Left lung (tissue), 10 donors: ENCODE data around the gene SQOR. TPM values are rescaled to one million over a fixed set of nuclear protein-coding genes. Genes with fewer than 3 reads are reported as not detected.

Source experiments
- ATAC-seq: fragments of 200-7000 bp; cut with Tn5 transposase; one replicate; pipeline ENCODE4 v1.9.1; 2020; ENCODE audit warnings: moderate library complexity
- DNase-seq, 4 donors: peaks; one replicate each; pipeline ENCODE4 v3.0.0-alpha.2; 2013 to 2020
- H3K27ac ChIP-seq, 2 donors: fragments of 200-600 bp; sonication (generic) in 1 of 2; one replicate each; pipeline versions ENCODE4 v1.5.0 to v1.8.0; 2020 to 2021
- H3K27me3 ChIP-seq, 2 donors: fragments of 200-600 bp; sonication (generic) in 1 of 2; one replicate each; pipeline versions ENCODE4 v1.5.0 to v1.8.0; 2020 to 2021
- H3K36me3 ChIP-seq, 2 donors: fragments of 200-600 bp; sonication (generic) in 1 of 2; one replicate each; pipeline versions ENCODE4 v1.5.0 to v1.8.0; 2020 to 2021
- H3K4me1 ChIP-seq, 2 donors: fragments of 200-600 bp; one replicate each; pipeline ENCODE4 v1.8.0; 2021
- H3K4me3 ChIP-seq, 2 donors: fragments of 200-600 bp; sonication (generic) in 1 of 2; one replicate each; pipeline versions ENCODE4 v1.5.0 to v1.8.0; 2020 to 2021; ENCODE audit warnings: mild to moderate bottlenecking in 1 of 2
- H3K9me3 ChIP-seq, 2 donors: fragments of 200-600 bp; sonication (generic) in 1 of 2; one replicate each; pipeline versions ENCODE4 v1.5.0 to v1.8.0; 2020 to 2021
- intact Hi-C, 2 donors: fragments of 100-400 bp; cut with DNase I; formaldehyde crosslinking; loops; one replicate each; pipeline versions ENCODE4 v1.11.2 to v1.14.2; 2022
- polyA plus RNA-seq, 6 donors: library from polyadenylated mRNA; unstranded; fragments of 120-200 nt; gene quantifications; one replicate each; pipeline ENCODE4 v1.2.1, GENCODE V29; 2013; ENCODE audit not compliant: insufficient read length in 6 of 6
- total RNA-seq, 2 donors: library from RNA; stranded (reverse); fragmentation: NEBNext Ultra II Directional; extraction: Animal tissue kit (Norgen Biotek cat#: 25700); gene quantifications; one replicate each; pipeline ENCODE4 v1.2.1, GENCODE V29; 2021
- TF ChIP-seq, protein P1 (sequence below), 2 donors: fragments of 200-600 bp; sonication (generic) in 1 of 2; IDR thresholded peaks; one replicate each; pipeline versions ENCODE4 v1.5.0 to v1.8.0; 2021; ENCODE audit warnings: antibody characterized with exemption in 2 of 2
- donor health status: DM: no; HTN: yes; CAD: no.
- donor health status: DM: no; HTN: no; CAD: no.

Gene SQOR
- total and polyA plus RNA-seq, 8 donors, result 9.3 to 116 (median 12.0) TPM

GRCh38 chr15:45637552-45638033 is 2.8 kb downstream of the SQOR start:
- DNase-seq (peak in 2 of 4 donors; percentile 73 to 86), ATAC-seq (peak; percentile 6)
- no peaks in the 10 kb centered on the region for H3K27me3 ChIP-seq
- H3K4me1 ChIP-seq, result peaks cover 32 to 77% of the 10 kb centered on the region in 2 donors
- intact Hi-C loops, result no loop called here
- TF ChIP-seq, protein P1, sequence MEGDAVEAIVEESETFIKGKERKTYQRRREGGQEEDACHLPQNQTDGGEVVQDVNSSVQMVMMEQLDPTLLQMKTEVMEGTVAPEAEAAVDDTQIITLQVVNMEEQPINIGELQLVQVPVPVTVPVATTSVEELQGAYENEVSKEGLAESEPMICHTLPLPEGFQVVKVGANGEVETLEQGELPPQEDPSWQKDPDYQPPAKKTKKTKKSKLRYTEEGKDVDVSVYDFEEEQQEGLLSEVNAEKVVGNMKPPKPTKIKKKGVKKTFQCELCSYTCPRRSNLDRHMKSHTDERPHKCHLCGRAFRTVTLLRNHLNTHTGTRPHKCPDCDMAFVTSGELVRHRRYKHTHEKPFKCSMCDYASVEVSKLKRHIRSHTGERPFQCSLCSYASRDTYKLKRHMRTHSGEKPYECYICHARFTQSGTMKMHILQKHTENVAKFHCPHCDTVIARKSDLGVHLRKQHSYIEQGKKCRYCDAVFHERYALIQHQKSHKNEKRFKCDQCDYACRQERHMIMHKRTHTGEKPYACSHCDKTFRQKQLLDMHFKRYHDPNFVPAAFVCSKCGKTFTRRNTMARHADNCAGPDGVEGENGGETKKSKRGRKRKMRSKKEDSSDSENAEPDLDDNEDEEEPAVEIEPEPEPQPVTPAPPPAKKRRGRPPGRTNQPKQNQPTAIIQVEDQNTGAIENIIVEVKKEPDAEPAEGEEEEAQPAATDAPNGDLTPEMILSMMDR (IDR thresholded peaks at IDR 0.05), result no peak
- no peaks in the 10 kb centered on the region for H3K9me3 ChIP-seq
- no peaks in the 10 kb centered on the region for H3K36me3 ChIP-seq
- peak overlapping the region in 1 of 2 donors; percentile 63 for H3K4me3 ChIP-seq
- peak overlapping the region; percentile 92 to 96 for H3K27ac ChIP-seq

GRCh38 chr15:45640616-45641015 is 5.8 kb downstream of the SQOR start:
- H3K4me3 ChIP-seq, result no peak overlapping the region
- TF ChIP-seq, protein P1 (IDR thresholded peaks at IDR 0.05), result no peak
- H3K27me3 ChIP-seq, result no peaks in the 10 kb centered on the region
- intact Hi-C loops, result no loop called here
- H3K36me3 ChIP-seq, result no peaks in the 10 kb centered on the region
- no peaks in the 10 kb centered on the region for H3K9me3 ChIP-seq
- H3K27ac ChIP-seq, result peak overlapping the region; percentile 78 to 96
- DNase-seq, result no peak
- ATAC-seq, result peak; percentile 30
- H3K4me1 ChIP-seq, result peaks cover 42 to 99% of the 10 kb centered on the region in 2 donors

- Histone ChIP-seq H3K4me3 (no peak overlapping the region), H3K27ac (peak overlapping the region; percentile 78 to 96), H3K9me3 (no peaks in the 10 kb centered on the region), H3K4me1 (peaks cover 42 to 99% of the 10 kb centered on the region in 2 donors), H3K36me3 (no peaks in the 10 kb centered on the region), H3K27me3 (no peaks in the 10 kb centered on the region)
- intact Hi-C loops, result no loop called here
- DNase-seq (peak in 1 of 4 donors; percentile 17), ATAC-seq (peak; percentile 70)
- TF ChIP-seq, protein P1 (IDR thresholded peaks at IDR 0.05), result peak in 1 of 2 donors; percentile 12
Measured at GRCh38 chr15:45641374-45641781, 6.5 kb downstream of the SQOR start.

DNA sequence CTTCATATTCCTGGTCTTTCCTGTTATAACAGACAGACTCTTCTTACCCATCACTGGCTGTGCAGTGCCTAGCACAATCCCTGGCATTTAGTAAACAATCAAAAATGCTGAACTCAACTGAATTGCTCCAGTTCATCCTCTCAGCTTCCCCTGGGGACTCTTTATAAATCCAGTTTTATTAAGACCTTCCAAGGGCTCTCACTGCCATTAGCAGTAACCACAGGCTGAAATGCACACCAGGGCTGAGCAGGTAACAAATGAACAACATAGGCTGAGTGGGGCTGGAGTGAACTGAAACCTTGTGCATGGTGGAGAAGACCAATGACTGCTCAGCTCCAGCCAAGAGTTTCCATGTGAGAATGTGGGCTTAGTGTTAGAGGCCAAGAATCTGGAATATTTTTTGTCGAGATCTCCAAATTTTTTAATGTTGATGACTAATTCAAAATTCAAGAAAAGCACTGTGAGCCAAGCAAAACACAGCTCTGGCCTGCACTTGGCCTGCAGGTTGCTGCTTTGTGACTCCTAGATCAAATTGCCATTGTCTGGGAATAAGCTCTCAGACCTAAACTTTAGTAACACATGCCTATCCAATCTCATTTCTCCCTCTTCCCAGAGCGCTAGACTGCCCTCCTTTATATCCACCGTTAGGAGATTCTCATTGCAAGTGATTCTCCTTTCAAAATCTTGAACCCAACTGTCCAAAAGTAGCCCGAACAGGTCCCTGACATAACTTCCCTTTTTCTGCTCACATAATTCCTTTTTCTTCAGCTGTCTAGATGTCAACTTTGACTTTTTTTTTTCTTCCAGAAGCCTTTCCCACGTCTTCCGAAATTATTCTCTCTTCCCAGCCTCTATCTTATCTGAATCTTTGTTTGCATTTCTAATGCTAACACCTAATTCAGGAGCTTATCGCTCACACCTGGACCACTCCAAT is 7.4 kb downstream of the SQOR start:
- ATAC-seq (peak; percentile 21), DNase-seq (no peak)
- Histone ChIP-seq H3K9me3 (no peaks in the 10 kb centered on the region), H3K4me3 (no peak overlapping the region), H3K27me3 (no peaks in the 10 kb centered on the region), H3K4me1 (peaks cover 37 to 99% of the 10 kb centered on the region in 2 donors), H3K27ac (peak overlapping the region; percentile 78 to 96), H3K36me3 (no peaks in the 10 kb centered on the region)
- TF ChIP-seq, protein P1 (IDR thresholded peaks at IDR 0.05), result no peak
- intact Hi-C loops, result no loop called here

- no peaks in the 10 kb centered on the region for H3K36me3 ChIP-seq
- H3K27ac ChIP-seq, result peak overlapping the region; percentile 61 to 96
- no peaks in the 10 kb centered on the region for H3K27me3 ChIP-seq
- TF ChIP-seq, protein P1 (IDR thresholded peaks at IDR 0.05), result no peak
- ATAC-seq (no peak), DNase-seq (no peak)
- intact Hi-C loops, result no loop called here
- peaks cover 45 to 100% of the 10 kb centered on the region in 2 donors for H3K4me1 ChIP-seq
- no peaks in the 10 kb centered on the region for H3K9me3 ChIP-seq
- no peak overlapping the region for H3K4me3 ChIP-seq
Measured at GRCh38 chr15:45644437-45644836, 9.6 kb downstream of the SQOR start.
